ENCODE results near the gene KPTN. TPM values are rescaled to one million over a fixed set of nuclear protein-coding genes. Genes with fewer than 3 reads are reported as not detected.
A peak's percentile ranks its signal among the peaks of the same experiment; 100 is the strongest.

KPTN gene
- total and polyA plus RNA-seq, 4 donors = 2.3 to 6.0 (median 4.0) TPM

DNA sequence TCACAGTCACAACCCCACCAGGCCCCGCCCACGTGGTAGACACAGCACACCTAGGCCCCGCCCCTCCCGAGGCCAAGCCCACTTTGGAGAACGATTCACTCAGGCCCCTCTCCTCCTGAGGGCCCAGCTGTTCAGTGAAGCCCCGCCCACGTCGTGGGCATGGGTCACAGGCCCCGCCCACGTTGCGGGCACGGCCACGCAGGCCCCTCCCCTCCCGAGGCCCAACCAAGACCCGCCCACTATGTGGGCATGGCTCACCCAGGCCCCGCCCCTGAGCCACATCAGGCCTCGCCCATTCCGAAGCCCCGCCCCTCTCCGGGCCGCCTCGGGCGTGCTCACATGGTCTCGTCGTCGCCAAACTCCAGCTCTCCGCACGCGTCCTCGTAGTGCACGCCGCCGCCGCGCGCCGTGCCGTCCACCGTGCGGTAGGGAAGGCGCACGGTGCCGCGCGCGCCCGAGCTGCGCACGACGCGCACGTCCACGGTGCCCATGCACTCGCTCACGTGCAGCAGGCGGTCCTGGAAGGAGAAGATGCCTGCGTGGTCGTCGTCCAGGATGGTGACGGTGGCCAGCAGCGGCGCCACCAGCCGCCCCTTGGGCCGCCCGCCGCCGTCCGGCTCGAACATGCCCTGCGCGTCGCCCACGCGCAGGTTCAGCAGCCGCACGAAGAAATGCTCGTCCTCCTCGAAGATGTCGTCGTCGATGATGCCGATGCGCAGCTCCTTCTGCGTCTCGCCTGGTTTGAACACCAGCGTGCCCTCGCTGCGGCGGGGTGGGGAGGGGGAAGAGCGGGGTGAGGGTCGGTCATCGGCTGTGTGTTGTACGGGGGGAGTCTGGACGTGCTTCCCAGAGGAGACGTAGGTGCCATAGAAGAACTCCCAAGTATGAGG, 36.3 kb downstream of the KPTN start:
- Histone ChIP-seq H3K27ac (ENCODE audit: low read depth in 1 of 2, low read length in 2 of 2) (no peak overlapping the region), H3K4me1 (ENCODE audit: control insufficient read depth in 4 of 4, insufficient read depth in 4 of 4, low read length in 3 of 4) (peaks cover 0 to 14% (median 9%) of the 10 kb centered on the region in 4 donors), H3K9me3 (ENCODE audit: control insufficient read depth in 4 of 4, low read length in 3 of 4) (peaks cover 0 to 3% (median under 1%) of the 10 kb centered on the region in 4 donors), H3K9ac (ENCODE audit: low read depth in 1 of 2, low read length in 2 of 2) (no peak overlapping the region), H3K27me3 (ENCODE audit: control insufficient read depth in 4 of 4, insufficient read depth in 4 of 4, low read length in 3 of 4) (peaks cover 5 to 14% (median 7%) of the 10 kb centered on the region in 4 donors), H3K4me3 (ENCODE audit: low read depth in 1 of 3, low read length in 3 of 3) (peak overlapping the region in 1 of 3 donors; percentile 6), H3K36me3 (ENCODE audit: control insufficient read depth in 4 of 4, insufficient read depth in 3 of 4, low read depth in 1 of 4, low read length in 3 of 4) (no peaks in the 10 kb centered on the region)
- 9% methylated on average over 95 of the region's 95 CpGs for WGBS
- peak; percentile 68 for DNase-seq (ENCODE audit: low spot score)
- TF ChIP-seq RXRA (IDR thresholded peaks at IDR 0.05) (no peak), NR2F2 (IDR thresholded peaks at IDR 0.05) (no peak), RAD21 (IDR thresholded peaks at IDR 0.05) (no peak), FOXA2 (IDR thresholded peaks at IDR 0.05) (no peak), JUND (IDR thresholded peaks at IDR 0.05) (no peak), HNF4G (IDR thresholded peaks at IDR 0.05) (no peak), SP1 (IDR thresholded peaks at IDR 0.05) (no peak), EGR1 (IDR thresholded peaks at IDR 0.05; ENCODE audit: low read depth in 2 of 2) (no peak), YY1 (IDR thresholded peaks at IDR 0.05) (no peak), FOXA1 (IDR thresholded peaks at IDR 0.05) (no peak), HNF4A (conservative IDR thresholded peaks at IDR 0.05) (no peak), GABPA (IDR thresholded peaks at IDR 0.05 in 1 of 2, conservative IDR thresholded peaks at IDR 0.05 in 1 of 2) (no peak), TAF1 (conservative IDR thresholded peaks at IDR 0.05) (no peak)
- TF ChIP-seq, protein P1, sequence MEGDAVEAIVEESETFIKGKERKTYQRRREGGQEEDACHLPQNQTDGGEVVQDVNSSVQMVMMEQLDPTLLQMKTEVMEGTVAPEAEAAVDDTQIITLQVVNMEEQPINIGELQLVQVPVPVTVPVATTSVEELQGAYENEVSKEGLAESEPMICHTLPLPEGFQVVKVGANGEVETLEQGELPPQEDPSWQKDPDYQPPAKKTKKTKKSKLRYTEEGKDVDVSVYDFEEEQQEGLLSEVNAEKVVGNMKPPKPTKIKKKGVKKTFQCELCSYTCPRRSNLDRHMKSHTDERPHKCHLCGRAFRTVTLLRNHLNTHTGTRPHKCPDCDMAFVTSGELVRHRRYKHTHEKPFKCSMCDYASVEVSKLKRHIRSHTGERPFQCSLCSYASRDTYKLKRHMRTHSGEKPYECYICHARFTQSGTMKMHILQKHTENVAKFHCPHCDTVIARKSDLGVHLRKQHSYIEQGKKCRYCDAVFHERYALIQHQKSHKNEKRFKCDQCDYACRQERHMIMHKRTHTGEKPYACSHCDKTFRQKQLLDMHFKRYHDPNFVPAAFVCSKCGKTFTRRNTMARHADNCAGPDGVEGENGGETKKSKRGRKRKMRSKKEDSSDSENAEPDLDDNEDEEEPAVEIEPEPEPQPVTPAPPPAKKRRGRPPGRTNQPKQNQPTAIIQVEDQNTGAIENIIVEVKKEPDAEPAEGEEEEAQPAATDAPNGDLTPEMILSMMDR (IDR thresholded peaks at IDR 0.05; ENCODE audit: low read depth, low read length, missing input control) = no peak
- TF ChIP-seq, protein P2, sequence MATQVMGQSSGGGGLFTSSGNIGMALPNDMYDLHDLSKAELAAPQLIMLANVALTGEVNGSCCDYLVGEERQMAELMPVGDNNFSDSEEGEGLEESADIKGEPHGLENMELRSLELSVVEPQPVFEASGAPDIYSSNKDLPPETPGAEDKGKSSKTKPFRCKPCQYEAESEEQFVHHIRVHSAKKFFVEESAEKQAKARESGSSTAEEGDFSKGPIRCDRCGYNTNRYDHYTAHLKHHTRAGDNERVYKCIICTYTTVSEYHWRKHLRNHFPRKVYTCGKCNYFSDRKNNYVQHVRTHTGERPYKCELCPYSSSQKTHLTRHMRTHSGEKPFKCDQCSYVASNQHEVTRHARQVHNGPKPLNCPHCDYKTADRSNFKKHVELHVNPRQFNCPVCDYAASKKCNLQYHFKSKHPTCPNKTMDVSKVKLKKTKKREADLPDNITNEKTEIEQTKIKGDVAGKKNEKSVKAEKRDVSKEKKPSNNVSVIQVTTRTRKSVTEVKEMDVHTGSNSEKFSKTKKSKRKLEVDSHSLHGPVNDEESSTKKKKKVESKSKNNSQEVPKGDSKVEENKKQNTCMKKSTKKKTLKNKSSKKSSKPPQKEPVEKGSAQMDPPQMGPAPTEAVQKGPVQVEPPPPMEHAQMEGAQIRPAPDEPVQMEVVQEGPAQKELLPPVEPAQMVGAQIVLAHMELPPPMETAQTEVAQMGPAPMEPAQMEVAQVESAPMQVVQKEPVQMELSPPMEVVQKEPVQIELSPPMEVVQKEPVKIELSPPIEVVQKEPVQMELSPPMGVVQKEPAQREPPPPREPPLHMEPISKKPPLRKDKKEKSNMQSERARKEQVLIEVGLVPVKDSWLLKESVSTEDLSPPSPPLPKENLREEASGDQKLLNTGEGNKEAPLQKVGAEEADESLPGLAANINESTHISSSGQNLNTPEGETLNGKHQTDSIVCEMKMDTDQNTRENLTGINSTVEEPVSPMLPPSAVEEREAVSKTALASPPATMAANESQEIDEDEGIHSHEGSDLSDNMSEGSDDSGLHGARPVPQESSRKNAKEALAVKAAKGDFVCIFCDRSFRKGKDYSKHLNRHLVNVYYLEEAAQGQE (IDR thresholded peaks at IDR 0.05) = no peak
- TF ChIP-seq, protein P3, sequence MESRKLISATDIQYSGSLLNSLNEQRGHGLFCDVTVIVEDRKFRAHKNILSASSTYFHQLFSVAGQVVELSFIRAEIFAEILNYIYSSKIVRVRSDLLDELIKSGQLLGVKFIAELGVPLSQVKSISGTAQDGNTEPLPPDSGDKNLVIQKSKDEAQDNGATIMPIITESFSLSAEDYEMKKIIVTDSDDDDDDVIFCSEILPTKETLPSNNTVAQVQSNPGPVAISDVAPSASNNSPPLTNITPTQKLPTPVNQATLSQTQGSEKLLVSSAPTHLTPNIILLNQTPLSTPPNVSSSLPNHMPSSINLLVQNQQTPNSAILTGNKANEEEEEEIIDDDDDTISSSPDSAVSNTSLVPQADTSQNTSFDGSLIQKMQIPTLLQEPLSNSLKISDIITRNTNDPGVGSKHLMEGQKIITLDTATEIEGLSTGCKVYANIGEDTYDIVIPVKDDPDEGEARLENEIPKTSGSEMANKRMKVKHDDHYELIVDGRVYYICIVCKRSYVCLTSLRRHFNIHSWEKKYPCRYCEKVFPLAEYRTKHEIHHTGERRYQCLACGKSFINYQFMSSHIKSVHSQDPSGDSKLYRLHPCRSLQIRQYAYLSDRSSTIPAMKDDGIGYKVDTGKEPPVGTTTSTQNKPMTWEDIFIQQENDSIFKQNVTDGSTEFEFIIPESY (IDR thresholded peaks at IDR 0.05) = no peak
- TF ChIP-seq, protein P4, sequence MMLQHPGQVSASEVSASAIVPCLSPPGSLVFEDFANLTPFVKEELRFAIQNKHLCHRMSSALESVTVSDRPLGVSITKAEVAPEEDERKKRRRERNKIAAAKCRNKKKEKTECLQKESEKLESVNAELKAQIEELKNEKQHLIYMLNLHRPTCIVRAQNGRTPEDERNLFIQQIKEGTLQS (IDR thresholded peaks at IDR 0.05) = no peak
- TF ChIP-seq, protein P5, sequence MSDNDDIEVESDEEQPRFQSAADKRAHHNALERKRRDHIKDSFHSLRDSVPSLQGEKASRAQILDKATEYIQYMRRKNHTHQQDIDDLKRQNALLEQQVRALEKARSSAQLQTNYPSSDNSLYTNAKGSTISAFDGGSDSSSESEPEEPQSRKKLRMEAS (IDR thresholded peaks at IDR 0.05) = no peak

Data from liver (tissue), 9 donors.